ENCODE data around the gene RELN.

RELN gene

DNA sequence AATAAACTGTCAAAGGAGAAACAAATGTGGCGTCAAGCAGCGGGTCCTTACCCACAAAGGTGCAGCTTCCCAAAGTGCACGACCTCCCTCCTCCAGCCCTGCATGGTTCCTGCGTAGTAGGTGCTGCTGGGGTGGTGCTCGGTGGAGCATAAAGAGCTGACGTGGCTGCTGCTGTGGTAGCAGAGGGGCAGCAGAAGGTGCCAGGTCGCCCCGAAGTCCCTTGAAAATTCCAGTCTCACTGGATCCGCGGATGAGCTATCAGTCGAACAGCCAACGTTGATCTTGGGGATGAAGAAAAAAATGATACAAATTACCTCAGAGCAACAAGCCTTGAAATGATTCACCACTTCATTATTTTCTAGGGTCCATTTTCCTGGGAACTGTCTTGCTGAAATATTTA is 438.4 kb downstream of the RELN start:
- no peaks in the 10 kb centered on the region for H3K9me3 ChIP-seq (ENCODE audit: low read length)
- H3K27me3 ChIP-seq (ENCODE audit: insufficient read depth, low read length) = no peaks in the 10 kb centered on the region
- H3K4me1 ChIP-seq (ENCODE audit: insufficient read depth, low read length) = no peaks in the 10 kb centered on the region
- no peak overlapping the region for H3K4me3 ChIP-seq (ENCODE audit: low read length)
- H3K36me3 ChIP-seq (ENCODE audit: insufficient read depth, low read length) = no peaks in the 10 kb centered on the region
- no peak overlapping the region for H2AFZ ChIP-seq (ENCODE audit: low read depth, low read length)

DNA sequence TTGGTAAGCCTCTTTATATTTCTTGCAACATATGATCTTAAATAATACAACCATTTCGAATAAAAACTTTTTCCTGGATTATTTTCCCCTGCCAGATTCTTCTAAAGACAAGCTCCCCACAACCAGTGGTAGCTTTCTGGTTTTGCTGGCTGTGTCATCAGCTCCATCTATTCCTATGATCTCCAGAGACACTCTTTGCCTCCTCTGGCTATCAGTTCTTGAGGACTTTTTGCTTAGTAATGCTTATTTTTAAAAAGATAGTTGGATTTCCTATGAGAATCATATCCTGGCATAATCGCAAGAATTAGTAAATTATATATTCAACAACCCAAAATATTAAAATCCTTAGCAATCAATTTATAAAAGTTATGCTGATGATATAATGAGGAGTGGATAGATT is 439.7 kb downstream of the RELN start:
- Histone ChIP-seq H3K36me3 (ENCODE audit: insufficient read depth, low read length) (no peaks in the 10 kb centered on the region), H3K4me1 (ENCODE audit: insufficient read depth, low read length) (no peaks in the 10 kb centered on the region), H2AFZ (ENCODE audit: low read depth, low read length) (no peak overlapping the region), H3K27me3 (ENCODE audit: insufficient read depth, low read length) (no peaks in the 10 kb centered on the region), H3K4me3 (ENCODE audit: low read length) (no peak overlapping the region), H3K9me3 (ENCODE audit: low read length) (no peaks in the 10 kb centered on the region)

DNA sequence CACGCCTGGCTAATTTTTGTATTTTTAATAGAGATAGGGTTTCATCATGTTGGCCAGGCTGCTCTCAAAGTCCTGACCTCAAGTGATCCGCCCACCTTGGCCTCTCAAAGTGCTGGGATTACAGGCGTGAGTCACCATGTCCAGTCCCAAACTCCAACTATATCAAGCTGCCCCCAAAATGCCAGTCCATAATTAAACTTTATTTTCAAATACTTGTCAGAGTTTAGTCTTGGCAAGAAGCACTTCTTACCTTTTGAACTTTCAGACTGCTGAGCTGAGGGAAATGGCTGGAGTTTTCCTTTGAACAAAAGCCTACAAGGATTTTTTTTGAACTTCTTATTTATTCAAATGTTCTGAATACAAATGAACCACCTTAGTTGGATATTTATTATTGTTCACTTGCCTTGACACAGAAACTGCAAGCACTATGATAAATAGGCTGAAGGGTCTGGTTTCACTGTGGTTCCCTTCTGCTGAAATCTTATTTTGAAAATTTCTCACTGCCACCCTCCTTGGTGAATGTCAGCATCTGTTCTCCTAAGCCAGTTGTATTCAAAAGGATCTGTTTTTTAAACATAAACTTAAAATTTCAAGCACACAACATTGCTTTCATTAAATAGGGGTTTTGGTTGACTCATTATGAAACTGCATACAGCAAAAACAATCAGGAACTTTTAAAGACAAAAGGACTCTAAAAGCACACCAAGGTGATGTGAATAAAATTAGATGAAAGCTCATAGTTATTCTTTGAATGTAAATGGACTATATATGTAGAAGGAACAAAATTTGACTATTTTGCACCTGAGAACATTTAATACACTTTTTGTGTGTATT is 441.8 kb downstream of the RELN start:
- H3K9me3 ChIP-seq (ENCODE audit: low read length) = no peaks in the 10 kb centered on the region
- no peak overlapping the region for H2AFZ ChIP-seq (ENCODE audit: low read depth, low read length)
- no peaks in the 10 kb centered on the region for H3K4me1 ChIP-seq (ENCODE audit: insufficient read depth, low read length)
- no peak overlapping the region for H3K4me3 ChIP-seq (ENCODE audit: low read length)
- H3K36me3 ChIP-seq (ENCODE audit: insufficient read depth, low read length) = no peaks in the 10 kb centered on the region
- H3K27me3 ChIP-seq (ENCODE audit: insufficient read depth, low read length) = no peaks in the 10 kb centered on the region

DNA sequence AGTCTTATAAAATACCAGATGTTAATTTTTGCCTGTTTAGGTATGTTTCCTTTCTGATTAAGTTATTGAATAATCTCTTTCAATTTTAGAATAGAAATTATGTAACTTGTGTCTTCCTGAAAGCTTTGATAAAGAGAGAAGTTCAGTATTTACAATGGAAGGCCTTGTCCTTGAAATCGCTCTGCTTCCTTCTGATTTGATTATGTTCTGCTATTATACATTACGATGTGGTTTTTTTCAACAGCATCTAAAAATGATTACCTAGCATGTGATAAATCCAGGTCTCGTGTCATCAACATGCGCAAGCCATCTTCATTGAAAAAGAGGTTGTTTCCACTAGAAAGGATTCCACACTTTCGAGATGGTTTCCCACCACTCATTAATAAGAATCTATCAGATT is 447.0 kb downstream of the RELN start:
- no peaks in the 10 kb centered on the region for H3K4me1 ChIP-seq (ENCODE audit: insufficient read depth, low read length)

DNA sequence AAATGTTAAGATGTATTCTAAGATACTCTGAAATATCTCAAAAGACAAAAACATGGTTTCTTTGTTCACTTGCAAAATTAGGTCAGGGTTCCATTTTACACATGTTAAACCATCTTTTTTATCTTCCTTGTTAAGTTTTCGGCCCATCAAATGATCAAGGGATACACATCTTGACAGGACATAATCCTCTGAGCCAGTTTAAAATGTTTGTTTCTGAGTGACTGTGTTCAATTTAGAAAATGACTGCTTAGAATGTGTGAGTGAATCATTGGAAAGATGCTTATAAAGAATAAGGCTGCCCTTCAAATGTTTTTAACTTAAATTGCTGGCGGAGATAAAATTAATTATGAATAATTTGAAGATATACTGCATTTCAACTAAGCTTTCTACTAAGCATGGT is 447.5 kb downstream of the RELN start:
- no peaks in the 10 kb centered on the region for H3K9me3 ChIP-seq (ENCODE audit: low read length)
- no peak overlapping the region for H3K4me3 ChIP-seq (ENCODE audit: low read length)
- no peak overlapping the region for H2AFZ ChIP-seq (ENCODE audit: low read depth, low read length)
- H3K4me1 ChIP-seq (ENCODE audit: insufficient read depth, low read length) = no peaks in the 10 kb centered on the region
- no peaks in the 10 kb centered on the region for H3K27me3 ChIP-seq (ENCODE audit: insufficient read depth, low read length)
- H3K36me3 ChIP-seq (ENCODE audit: insufficient read depth, low read length) = no peaks in the 10 kb centered on the region

More for the DNA sequence above, 447.0 kb downstream of the RELN start:
- H3K36me3 ChIP-seq (ENCODE audit: insufficient read depth, low read length) = no peaks in the 10 kb centered on the region
- H3K4me3 ChIP-seq (ENCODE audit: low read length) = no peak overlapping the region
- no peak overlapping the region for H2AFZ ChIP-seq (ENCODE audit: low read depth, low read length)
- H3K27me3 ChIP-seq (ENCODE audit: insufficient read depth, low read length) = no peaks in the 10 kb centered on the region
- no peaks in the 10 kb centered on the region for H3K9me3 ChIP-seq (ENCODE audit: low read length)

DNA sequence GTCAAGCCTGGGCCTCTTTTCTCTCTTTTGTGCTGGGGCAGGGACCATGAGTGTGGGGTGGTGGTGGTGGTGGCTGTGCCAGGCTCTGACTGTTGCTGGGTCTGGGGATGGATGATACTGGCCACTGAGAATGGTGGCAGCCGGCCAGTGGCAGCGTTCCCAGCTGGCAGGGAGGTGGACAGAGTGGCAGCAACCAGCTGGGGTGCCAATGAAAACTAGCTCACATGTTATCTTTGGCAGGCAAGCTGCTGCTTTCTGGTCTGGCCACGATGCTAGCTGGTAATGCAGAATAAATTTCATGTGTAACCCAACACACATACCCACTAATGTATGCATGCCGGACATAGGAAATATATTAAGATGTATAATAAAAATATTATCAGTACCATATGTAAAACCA is 448.4 kb downstream of the RELN start:
- no peak overlapping the region for H2AFZ ChIP-seq (ENCODE audit: low read depth, low read length)
- H3K4me1 ChIP-seq (ENCODE audit: insufficient read depth, low read length) = no peaks in the 10 kb centered on the region
- no peak overlapping the region for H3K4me3 ChIP-seq (ENCODE audit: low read length)
- no peaks in the 10 kb centered on the region for H3K36me3 ChIP-seq (ENCODE audit: insufficient read depth, low read length)
- no peaks in the 10 kb centered on the region for H3K27me3 ChIP-seq (ENCODE audit: insufficient read depth, low read length)
- no peaks in the 10 kb centered on the region for H3K9me3 ChIP-seq (ENCODE audit: low read length)

DNA sequence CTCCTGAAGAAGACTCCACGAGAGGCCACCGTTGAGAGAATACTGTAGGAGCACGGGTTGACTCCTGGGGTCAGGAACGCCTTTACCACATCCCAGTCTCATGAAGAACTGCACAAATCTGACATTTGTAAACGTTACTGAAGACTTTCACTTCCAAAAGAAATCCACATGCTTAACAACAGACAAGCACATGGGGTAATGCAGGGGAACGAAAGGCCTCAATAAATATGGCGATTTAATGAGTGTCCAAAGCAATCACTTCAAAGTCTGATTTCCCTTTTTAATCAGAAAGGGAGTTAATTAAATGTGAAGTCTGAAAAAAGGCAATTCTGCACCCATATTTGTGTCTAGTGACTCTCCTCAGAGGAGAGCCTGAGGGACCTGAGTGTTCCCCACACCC is 449.1 kb downstream of the RELN start:
- H3K4me1 ChIP-seq (ENCODE audit: insufficient read depth, low read length) = no peaks in the 10 kb centered on the region
- H3K27me3 ChIP-seq (ENCODE audit: insufficient read depth, low read length) = no peaks in the 10 kb centered on the region
- H3K36me3 ChIP-seq (ENCODE audit: insufficient read depth, low read length) = no peaks in the 10 kb centered on the region
- H3K4me3 ChIP-seq (ENCODE audit: low read length) = no peak overlapping the region
- H2AFZ ChIP-seq (ENCODE audit: low read depth, low read length) = no peak overlapping the region
- no peaks in the 10 kb centered on the region for H3K9me3 ChIP-seq (ENCODE audit: low read length)

DNA sequence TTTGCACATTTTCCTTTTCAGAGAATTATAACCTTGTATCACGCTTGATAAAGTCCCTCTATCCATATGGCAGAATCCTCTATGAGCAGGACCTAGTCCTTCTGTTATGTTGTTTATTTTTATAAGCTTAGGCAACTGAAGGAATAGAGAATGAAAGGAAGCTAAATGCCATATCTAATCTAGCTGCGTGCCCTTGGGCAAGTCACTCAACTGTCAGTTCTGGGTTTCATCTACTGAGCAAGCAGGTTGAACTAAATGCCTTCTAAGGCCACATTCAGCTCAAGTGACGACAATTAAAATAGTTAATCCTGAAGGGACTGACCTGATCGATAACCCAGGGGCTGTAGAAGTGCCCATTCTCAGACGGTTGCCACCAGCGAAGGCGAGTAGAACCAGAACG is 449.6 kb downstream of the RELN start:
- no peak overlapping the region for H2AFZ ChIP-seq (ENCODE audit: low read depth, low read length)
- no peaks in the 10 kb centered on the region for H3K9me3 ChIP-seq (ENCODE audit: low read length)
- H3K4me1 ChIP-seq (ENCODE audit: insufficient read depth, low read length) = no peaks in the 10 kb centered on the region
- H3K36me3 ChIP-seq (ENCODE audit: insufficient read depth, low read length) = no peaks in the 10 kb centered on the region
- H3K27me3 ChIP-seq (ENCODE audit: insufficient read depth, low read length) = no peaks in the 10 kb centered on the region
- no peak overlapping the region for H3K4me3 ChIP-seq (ENCODE audit: low read length)

DNA sequence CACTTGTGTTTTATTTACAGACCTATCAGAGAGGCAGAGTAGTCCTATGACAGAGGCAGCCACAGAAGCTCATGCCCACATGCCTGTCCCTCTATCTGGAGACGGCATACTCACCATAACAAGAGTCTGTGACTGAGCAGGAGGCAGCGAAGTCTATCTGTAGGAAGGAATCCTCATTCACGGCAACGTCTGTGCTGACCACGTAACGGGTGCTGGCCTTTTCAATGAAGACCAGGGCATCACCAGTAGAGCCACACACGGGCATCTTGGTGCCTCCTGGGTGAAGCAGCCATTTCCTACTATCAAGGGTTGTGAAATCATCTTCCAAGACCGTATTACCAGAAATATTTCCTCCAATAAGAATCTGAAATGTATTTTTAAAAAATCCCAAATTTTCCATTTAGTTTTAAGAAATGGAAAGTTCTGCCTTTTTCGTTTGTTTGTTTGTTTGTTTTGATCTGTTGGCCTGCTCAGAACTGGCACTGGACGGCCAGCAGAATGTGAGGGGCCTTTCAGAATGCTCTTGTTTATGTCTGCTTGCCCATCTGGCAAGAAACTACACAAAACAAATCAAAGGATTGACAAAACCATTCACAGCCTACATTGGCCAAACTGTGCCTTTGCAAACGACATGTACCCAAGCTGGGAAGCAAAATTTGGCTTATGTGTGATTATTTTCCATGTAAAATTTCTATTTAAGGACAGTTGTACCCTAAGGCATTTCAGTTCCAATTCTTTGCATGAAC is 450.3 kb downstream of the RELN start:
- Histone ChIP-seq H3K36me3 (ENCODE audit: insufficient read depth, low read length) (no peaks in the 10 kb centered on the region), H3K27me3 (ENCODE audit: insufficient read depth, low read length) (no peaks in the 10 kb centered on the region), H3K4me1 (ENCODE audit: insufficient read depth, low read length) (no peaks in the 10 kb centered on the region), H2AFZ (ENCODE audit: low read depth, low read length) (no peak overlapping the region), H3K4me3 (ENCODE audit: low read length) (no peak overlapping the region), H3K9me3 (ENCODE audit: low read length) (no peaks in the 10 kb centered on the region)

DNA sequence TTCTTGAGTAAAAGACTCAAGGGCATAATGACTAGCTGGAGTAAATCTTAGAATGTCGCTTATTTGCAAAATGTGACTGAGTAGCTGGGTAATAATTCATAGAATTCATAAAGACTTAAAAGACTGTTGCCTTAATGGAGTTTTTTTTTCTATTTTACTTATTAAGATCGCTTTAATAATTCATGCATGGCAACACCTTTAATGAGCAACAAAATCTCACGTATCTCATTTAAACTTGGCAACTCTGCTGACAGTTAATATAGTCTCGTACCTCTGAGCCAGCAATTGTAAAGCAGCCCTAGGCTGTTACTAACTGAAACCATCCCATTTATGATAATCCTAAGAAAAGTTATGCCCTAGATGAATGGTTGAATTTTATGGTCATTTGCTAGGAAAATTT is 455.7 kb downstream of the RELN start:
- H3K36me3 ChIP-seq (ENCODE audit: insufficient read depth, low read length) = no peaks in the 10 kb centered on the region
- no peaks in the 10 kb centered on the region for H3K9me3 ChIP-seq (ENCODE audit: low read length)
- no peak overlapping the region for H2AFZ ChIP-seq (ENCODE audit: low read depth, low read length)
- H3K4me1 ChIP-seq (ENCODE audit: insufficient read depth, low read length) = no peaks in the 10 kb centered on the region
- H3K27me3 ChIP-seq (ENCODE audit: insufficient read depth, low read length) = no peaks in the 10 kb centered on the region
- no peak overlapping the region for H3K4me3 ChIP-seq (ENCODE audit: low read length)

DNA sequence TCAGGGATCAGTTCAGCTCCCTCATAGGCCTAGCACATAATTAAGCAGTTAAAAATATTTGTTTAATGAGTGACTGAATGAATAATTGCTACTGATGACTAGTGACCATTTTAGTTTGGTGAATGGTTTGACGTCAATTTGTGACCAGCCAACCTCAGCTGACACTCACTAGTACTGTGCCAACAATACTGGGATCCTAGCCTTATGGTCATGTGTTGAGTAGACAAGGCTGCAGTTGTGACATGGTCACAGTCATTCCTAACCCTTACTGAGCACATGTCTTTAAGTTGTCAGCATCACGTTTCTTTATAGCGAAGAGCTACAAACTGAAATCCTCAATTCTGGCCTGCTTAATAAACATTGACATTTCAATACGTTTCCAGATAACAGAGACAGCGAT is 456.5 kb downstream of the RELN start:
- no peaks in the 10 kb centered on the region for H3K27me3 ChIP-seq (ENCODE audit: insufficient read depth, low read length)
- H3K4me3 ChIP-seq (ENCODE audit: low read length) = no peak overlapping the region
- no peaks in the 10 kb centered on the region for H3K4me1 ChIP-seq (ENCODE audit: insufficient read depth, low read length)
- H3K36me3 ChIP-seq (ENCODE audit: insufficient read depth, low read length) = no peaks in the 10 kb centered on the region
- no peaks in the 10 kb centered on the region for H3K9me3 ChIP-seq (ENCODE audit: low read length)
- no peak overlapping the region for H2AFZ ChIP-seq (ENCODE audit: low read depth, low read length)

DNA sequence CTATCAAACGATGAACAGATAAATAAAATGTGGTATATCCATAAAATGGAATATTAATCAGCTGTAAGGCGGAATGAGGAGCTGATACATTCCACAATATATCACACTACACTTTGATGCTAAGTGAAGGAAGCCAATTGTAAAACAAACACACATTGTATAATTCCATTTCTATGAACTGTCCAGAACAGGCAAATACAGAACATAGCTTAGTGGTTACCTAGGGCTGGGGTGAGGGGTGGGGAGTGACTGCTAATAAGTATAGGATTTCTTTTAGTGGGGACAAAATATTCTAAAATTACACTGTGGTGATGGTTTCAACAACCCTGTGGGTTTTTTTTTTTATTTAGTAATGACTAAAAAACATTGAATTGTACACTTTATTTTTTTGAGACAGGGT is 461.3 kb downstream of the RELN start:
- H3K27me3 ChIP-seq (ENCODE audit: insufficient read depth, low read length) = no peaks in the 10 kb centered on the region
- no peak overlapping the region for H2AFZ ChIP-seq (ENCODE audit: low read depth, low read length)
- H3K4me1 ChIP-seq (ENCODE audit: insufficient read depth, low read length) = no peaks in the 10 kb centered on the region
- no peaks in the 10 kb centered on the region for H3K36me3 ChIP-seq (ENCODE audit: insufficient read depth, low read length)
- H3K9me3 ChIP-seq (ENCODE audit: low read length) = no peaks in the 10 kb centered on the region
- no peak overlapping the region for H3K4me3 ChIP-seq (ENCODE audit: low read length)

DNA sequence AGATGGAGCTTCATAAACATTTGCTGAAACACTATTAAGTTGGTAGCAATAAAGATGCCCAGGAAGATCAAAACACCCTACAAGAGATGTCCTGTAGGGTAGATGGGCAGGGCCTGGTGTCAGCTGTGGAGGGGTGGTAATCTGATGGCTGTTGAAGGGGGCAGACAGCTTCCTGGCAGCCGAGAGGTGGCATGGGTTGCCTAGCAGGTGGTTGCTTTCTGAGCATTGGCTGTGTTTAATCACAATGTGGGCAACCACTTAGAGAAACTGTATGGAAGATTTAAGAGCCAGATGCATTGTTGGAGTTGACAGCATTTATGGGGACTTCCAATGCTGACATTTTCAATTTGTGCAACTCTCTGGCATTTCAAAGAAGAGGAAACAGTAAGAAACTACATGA is 463.5 kb downstream of the RELN start:
- H3K36me3 ChIP-seq (ENCODE audit: insufficient read depth, low read length) = no peaks in the 10 kb centered on the region
- H3K9me3 ChIP-seq (ENCODE audit: low read length) = no peaks in the 10 kb centered on the region
- H3K4me3 ChIP-seq (ENCODE audit: low read length) = no peak overlapping the region
- H3K27me3 ChIP-seq (ENCODE audit: insufficient read depth, low read length) = no peaks in the 10 kb centered on the region
- H3K4me1 ChIP-seq (ENCODE audit: insufficient read depth, low read length) = peaks cover 5% of the 10 kb centered on the region
- no peak overlapping the region for H2AFZ ChIP-seq (ENCODE audit: low read depth, low read length)

Data from neuron (in vitro differentiated cells).